ENCODE data around the gene SHFL. TPM values are rescaled to one million over a fixed set of nuclear protein-coding genes. Genes with fewer than 3 reads are reported as not detected.

Gene SHFL
- polyA plus RNA-seq, 1 of the 3 experiments (the other 2 are of a cell fraction): 36.6 TPM

DNA sequence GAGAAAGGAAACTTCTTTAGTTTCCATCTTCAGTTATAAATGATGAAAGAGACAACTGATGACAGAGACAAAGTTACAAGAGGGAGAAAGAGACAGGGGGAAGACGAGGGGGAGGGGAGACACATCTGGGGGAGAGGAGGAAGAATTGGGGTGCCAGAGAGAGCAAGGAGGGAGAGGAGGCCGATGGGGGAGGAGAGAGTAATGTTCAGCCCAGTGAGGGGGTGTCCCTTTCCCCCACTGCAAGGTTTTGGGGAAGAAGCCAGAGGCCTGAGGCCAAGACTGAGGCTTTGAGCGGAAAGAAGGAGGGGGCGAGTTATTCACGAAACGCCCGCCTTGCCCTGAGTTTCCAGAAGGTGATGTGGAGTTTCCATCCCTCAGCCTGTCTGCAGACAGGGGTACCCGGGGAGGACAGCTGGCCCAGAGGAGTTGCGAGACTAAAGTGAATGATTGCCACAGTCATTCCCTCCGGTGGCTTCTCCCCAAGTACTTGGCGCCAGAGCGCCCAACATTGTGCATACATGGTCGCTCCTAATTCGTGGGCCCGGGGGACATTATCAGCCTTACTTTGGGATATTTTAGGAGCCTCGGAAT lies 19.5 kb downstream of the SHFL start (continued):
- TF ChIP-seq, protein P1, sequence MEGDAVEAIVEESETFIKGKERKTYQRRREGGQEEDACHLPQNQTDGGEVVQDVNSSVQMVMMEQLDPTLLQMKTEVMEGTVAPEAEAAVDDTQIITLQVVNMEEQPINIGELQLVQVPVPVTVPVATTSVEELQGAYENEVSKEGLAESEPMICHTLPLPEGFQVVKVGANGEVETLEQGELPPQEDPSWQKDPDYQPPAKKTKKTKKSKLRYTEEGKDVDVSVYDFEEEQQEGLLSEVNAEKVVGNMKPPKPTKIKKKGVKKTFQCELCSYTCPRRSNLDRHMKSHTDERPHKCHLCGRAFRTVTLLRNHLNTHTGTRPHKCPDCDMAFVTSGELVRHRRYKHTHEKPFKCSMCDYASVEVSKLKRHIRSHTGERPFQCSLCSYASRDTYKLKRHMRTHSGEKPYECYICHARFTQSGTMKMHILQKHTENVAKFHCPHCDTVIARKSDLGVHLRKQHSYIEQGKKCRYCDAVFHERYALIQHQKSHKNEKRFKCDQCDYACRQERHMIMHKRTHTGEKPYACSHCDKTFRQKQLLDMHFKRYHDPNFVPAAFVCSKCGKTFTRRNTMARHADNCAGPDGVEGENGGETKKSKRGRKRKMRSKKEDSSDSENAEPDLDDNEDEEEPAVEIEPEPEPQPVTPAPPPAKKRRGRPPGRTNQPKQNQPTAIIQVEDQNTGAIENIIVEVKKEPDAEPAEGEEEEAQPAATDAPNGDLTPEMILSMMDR (IDR thresholded peaks at IDR 0.05): no peak
- TF ChIP-seq GABPA (IDR thresholded peaks at IDR 0.05; ENCODE audit: low read depth): no peak

DNA sequence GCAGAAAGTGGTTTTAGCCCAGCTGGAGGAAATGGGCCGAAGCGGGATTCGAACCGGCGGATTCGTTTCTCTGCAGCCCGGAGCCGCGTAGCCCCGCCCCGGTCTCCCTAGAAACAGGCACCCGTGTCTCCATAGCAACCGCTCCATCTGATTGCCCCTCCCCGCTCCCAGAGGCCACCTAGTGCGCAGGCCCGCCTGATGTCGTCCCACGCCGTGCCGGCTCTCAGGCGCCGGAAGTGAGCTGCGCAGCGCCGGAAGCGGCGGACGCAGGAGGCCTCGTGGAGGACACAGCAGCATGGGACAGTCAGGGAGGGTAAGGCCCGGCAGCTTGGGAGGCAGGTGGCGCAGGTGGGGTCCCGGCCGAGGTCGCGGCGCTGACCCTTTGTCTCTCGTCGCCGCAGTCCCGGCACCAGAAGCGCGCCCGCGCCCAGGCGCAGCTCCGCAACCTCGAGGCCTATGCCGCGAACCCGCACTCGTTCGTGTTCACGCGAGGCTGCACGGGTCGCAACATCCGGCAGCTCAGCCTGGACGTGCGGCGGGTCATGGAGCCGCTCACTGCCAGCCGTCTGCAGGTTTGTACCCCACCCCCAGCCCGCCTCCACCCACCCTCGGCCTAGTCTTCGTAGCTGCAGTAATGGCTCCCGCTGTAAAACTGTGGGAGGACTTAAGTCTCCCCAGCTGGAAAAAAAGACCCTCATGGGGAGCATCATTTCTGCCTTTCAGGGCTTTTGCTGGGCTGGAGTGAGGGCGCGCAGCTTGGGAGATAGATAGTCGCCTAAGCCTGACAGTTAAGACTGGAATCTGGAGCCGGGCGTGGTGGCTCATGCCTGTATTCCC lies 20.2 kb downstream of the SHFL start, which contains the start of gene PPAN:
PPAN (plus strand) TSS at position 263 of the 837 bp plus-strand sequence; CDS start at position 296, 33 bp downstream.
- H4K20me1 ChIP-seq (ENCODE audit: insufficient read depth): no peaks in the 10 kb centered on the region
- no peaks in the 10 kb centered on the region for H3K9me3 ChIP-seq
- under 1% methylated on average over 29 of the region's 71 CpGs for WGBS (ENCODE audit: low lambda C conversion rate)
- H3K4me3 ChIP-seq (ENCODE audit: low read depth in 2 of 2, low read length in 1 of 2): peak within 1 kb of the TSS; percentile 51 to 95
- 0 out of 2 replicates have a peak within 1 kb of the TSS, but pooled peaks have one; percentile 60 for H2AFZ ChIP-seq (ENCODE audit: low read depth)
- ChIA-PET CTCF (interaction anchor here (0.6 to 5.6 kb wide), 4 partner anchors 10 to 144 kb away, joined by 3 to 58 read pairs (median 10); partner anchors contain the start of gene EIF3G), POLR2A (interaction anchor here (0.7 to 4.2 kb wide), 7 partner anchors 10 to 174 kb away, joined by 3 to 35 read pairs (median 5); partner anchors contain the start of genes EIF3G and S1PR2)
- H3K9me2 ChIP-seq: no peaks in the 10 kb centered on the region
- peak within 1 kb of the TSS; percentile 59 to 87 for H3K27ac ChIP-seq (ENCODE audit: low read depth in 2 of 2, low read length in 1 of 2)
- TF ChIP-seq RFX5 (IDR thresholded peaks at IDR 0.05; ENCODE audit: low read length): no peak
- TF ChIP-seq, protein P2, sequence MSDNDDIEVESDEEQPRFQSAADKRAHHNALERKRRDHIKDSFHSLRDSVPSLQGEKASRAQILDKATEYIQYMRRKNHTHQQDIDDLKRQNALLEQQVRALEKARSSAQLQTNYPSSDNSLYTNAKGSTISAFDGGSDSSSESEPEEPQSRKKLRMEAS (IDR thresholded peaks at IDR 0.05; ENCODE audit: low read depth): peak; percentile 100
- peak; percentile 59; the same call in 1 of the 2 replicates for TF ChIP-seq RCOR1 (IDR thresholded peaks at IDR 0.05; ENCODE audit: low read length)
- TF ChIP-seq JUND (IDR thresholded peaks at IDR 0.05): no peak
- TF ChIP-seq, protein P3, sequence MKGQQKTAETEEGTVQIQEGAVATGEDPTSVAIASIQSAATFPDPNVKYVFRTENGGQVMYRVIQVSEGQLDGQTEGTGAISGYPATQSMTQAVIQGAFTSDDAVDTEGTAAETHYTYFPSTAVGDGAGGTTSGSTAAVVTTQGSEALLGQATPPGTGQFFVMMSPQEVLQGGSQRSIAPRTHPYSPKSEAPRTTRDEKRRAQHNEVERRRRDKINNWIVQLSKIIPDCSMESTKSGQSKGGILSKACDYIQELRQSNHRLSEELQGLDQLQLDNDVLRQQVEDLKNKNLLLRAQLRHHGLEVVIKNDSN (IDR thresholded peaks at IDR 0.05; ENCODE audit: borderline replicate concordance, low read depth): peak; percentile 24; the same call in 1 of the 2 replicates
- TF ChIP-seq FOXJ3 (CRISPR knock-in tag; IDR thresholded peaks at IDR 0.05): no peak
- TF ChIP-seq GABPA (IDR thresholded peaks at IDR 0.05; ENCODE audit: low read depth): peak; percentile 97
- TF ChIP-seq, protein P4, sequence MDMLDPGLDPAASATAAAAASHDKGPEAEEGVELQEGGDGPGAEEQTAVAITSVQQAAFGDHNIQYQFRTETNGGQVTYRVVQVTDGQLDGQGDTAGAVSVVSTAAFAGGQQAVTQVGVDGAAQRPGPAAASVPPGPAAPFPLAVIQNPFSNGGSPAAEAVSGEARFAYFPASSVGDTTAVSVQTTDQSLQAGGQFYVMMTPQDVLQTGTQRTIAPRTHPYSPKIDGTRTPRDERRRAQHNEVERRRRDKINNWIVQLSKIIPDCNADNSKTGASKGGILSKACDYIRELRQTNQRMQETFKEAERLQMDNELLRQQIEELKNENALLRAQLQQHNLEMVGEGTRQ (IDR thresholded peaks at IDR 0.05; ENCODE audit: borderline replicate concordance, low read depth, low read length): no peak
- TF ChIP-seq NRF1 (IDR thresholded peaks at IDR 0.05; ENCODE audit: low read depth, low read length): peak; percentile 87
- peak; percentile 58 for TF ChIP-seq GATA2 (CRISPR knock-in tag; IDR thresholded peaks at IDR 0.05)
- peak; percentile 91; the same call in 1 of the 2 replicates for TF ChIP-seq SIN3A (IDR thresholded peaks at IDR 0.05; ENCODE audit: borderline replicate concordance, low read depth, low read length)
- peak; percentile 94 for TF ChIP-seq CHD2 (IDR thresholded peaks at IDR 0.05; ENCODE audit: low read length, partially characterized antibody)
- peak; percentile 74; the same call in 1 of the 2 replicates for TF ChIP-seq ELF1 (IDR thresholded peaks at IDR 0.05)
- no peak for TF ChIP-seq FOSL2 (IDR thresholded peaks at IDR 0.05; ENCODE audit: borderline replicate concordance, low read depth)
- peak; percentile 89 for TF ChIP-seq POLR2AphosphoS5 (IDR thresholded peaks at IDR 0.05; ENCODE audit: low read depth, low read length)
- TF ChIP-seq, protein P5, sequence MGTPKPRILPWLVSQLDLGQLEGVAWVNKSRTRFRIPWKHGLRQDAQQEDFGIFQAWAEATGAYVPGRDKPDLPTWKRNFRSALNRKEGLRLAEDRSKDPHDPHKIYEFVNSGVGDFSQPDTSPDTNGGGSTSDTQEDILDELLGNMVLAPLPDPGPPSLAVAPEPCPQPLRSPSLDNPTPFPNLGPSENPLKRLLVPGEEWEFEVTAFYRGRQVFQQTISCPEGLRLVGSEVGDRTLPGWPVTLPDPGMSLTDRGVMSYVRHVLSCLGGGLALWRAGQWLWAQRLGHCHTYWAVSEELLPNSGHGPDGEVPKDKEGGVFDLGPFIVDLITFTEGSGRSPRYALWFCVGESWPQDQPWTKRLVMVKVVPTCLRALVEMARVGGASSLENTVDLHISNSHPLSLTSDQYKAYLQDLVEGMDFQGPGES (IDR thresholded peaks at IDR 0.05; ENCODE audit: low read depth, low read length): no peak
- TF ChIP-seq, protein P6, sequence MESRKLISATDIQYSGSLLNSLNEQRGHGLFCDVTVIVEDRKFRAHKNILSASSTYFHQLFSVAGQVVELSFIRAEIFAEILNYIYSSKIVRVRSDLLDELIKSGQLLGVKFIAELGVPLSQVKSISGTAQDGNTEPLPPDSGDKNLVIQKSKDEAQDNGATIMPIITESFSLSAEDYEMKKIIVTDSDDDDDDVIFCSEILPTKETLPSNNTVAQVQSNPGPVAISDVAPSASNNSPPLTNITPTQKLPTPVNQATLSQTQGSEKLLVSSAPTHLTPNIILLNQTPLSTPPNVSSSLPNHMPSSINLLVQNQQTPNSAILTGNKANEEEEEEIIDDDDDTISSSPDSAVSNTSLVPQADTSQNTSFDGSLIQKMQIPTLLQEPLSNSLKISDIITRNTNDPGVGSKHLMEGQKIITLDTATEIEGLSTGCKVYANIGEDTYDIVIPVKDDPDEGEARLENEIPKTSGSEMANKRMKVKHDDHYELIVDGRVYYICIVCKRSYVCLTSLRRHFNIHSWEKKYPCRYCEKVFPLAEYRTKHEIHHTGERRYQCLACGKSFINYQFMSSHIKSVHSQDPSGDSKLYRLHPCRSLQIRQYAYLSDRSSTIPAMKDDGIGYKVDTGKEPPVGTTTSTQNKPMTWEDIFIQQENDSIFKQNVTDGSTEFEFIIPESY (IDR thresholded peaks at IDR 0.05; ENCODE audit: borderline replicate concordance, low read depth): peak; percentile 92
- TF ChIP-seq TCF12 (IDR thresholded peaks at IDR 0.05): no peak
- TF ChIP-seq TAF1 (IDR thresholded peaks at IDR 0.05; ENCODE audit: borderline replicate concordance, low read depth, low read length): peak; percentile 81
- peak; percentile 43; the same call in 1 of the 2 replicates for TF ChIP-seq YY1 (IDR thresholded peaks at IDR 0.05; ENCODE audit: low read depth)
- peak; percentile 98 for TF ChIP-seq MXI1 (IDR thresholded peaks at IDR 0.05; ENCODE audit: low read depth, low read length)
- H3F3A ChIP-seq (replicated peaks; ENCODE audit: insufficient read depth): no peaks in the 10 kb centered on the region
- H3K4me2 ChIP-seq: peak within 1 kb of the TSS; percentile 100
- DNase-seq: peak; percentile 100
- peaks cover 30% of the 10 kb centered on the region in 2 experiments for H3K36me3 ChIP-seq (replicated peaks in 1 of 2; ENCODE audit: control insufficient read depth in 1 of 2, insufficient read depth in 2 of 2, low read length in 1 of 2)
- H3K27me3 ChIP-seq (ENCODE audit: insufficient read depth): no peaks in the 10 kb centered on the region
- H3K4me1 ChIP-seq (ENCODE audit: control insufficient read depth in 1 of 2, insufficient read depth in 2 of 2, low read depth in 1 of 2, low read length in 1 of 2): peaks cover 0 to 24% of the 10 kb centered on the region in 2 experiments; a peak in 1 of 4 replicates
- H3K9ac ChIP-seq: peak within 1 kb of the TSS; percentile 96
- peaks cover 31% of the 10 kb centered on the region for H3K79me2 ChIP-seq (ENCODE audit: insufficient read depth)
